ENCODE data around the gene A1BG. TPM values are rescaled to one million over a fixed set of nuclear protein-coding genes. Genes with fewer than 3 reads are reported as not detected.

Gene A1BG
- total and polyA plus RNA-seq, 2 of the 8 experiments (the other 6 are each of a cell fraction or from before 2014, with no cell fraction given), result 20.8 to 69.6 TPM

GRCh38 chr19:58305065-58305931 is 48.0 kb downstream of the A1BG start, which contains the start of gene ERVK3-1 (continued):
- peak; percentile 55 to 78; a peak in 2 of 4 replicates for TF ChIP-seq SIN3A (conservative IDR thresholded peaks at IDR 0.05 in 1 of 2, IDR thresholded peaks at IDR 0.05 in 1 of 2; ENCODE audit: low read depth in 1 of 2, low read length in 2 of 2)
- no peak for TF ChIP-seq CTCF (IDR thresholded peaks at IDR 0.05; ENCODE audit: control extremely low read depth in 1 of 3, insufficient read depth in 1 of 3, low read depth in 1 of 3, low read length in 3 of 3)
- 0 out of 3 replicates have a peak, but pooled peaks of 1 of the 2 experiments have one; percentile 40 for TF ChIP-seq EP300 (IDR thresholded peaks at IDR 0.05; ENCODE audit: borderline replicate concordance in 1 of 2, low read depth in 2 of 2, low read length in 2 of 2)
- TF ChIP-seq EGR1 (IDR thresholded peaks at IDR 0.05; ENCODE audit: borderline replicate concordance, low read depth, low read length), result peak; percentile 44; the same call in 1 of the 2 replicates
- no peak for TF ChIP-seq SIRT6 (IDR thresholded peaks at IDR 0.05; ENCODE audit: low read length)
- no peak for TF ChIP-seq BRCA1 (IDR thresholded peaks at IDR 0.05; ENCODE audit: low read depth, low read length)
- TF ChIP-seq, protein P1, sequence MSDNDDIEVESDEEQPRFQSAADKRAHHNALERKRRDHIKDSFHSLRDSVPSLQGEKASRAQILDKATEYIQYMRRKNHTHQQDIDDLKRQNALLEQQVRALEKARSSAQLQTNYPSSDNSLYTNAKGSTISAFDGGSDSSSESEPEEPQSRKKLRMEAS (IDR thresholded peaks at IDR 0.05), result peak; percentile 38; the same call in 1 of the 2 replicates
- TF ChIP-seq, protein P2, sequence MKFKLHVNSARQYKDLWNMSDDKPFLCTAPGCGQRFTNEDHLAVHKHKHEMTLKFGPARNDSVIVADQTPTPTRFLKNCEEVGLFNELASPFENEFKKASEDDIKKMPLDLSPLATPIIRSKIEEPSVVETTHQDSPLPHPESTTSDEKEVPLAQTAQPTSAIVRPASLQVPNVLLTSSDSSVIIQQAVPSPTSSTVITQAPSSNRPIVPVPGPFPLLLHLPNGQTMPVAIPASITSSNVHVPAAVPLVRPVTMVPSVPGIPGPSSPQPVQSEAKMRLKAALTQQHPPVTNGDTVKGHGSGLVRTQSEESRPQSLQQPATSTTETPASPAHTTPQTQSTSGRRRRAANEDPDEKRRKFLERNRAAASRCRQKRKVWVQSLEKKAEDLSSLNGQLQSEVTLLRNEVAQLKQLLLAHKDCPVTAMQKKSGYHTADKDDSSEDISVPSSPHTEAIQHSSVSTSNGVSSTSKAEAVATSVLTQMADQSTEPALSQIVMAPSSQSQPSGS (IDR thresholded peaks at IDR 0.05; ENCODE audit: low read length), result no peak
